Upper lobe of right lung (tissue), 1 donor: ENCODE results near the gene ETV6. TPM values are rescaled to one million over a fixed set of nuclear protein-coding genes. Genes with fewer than 3 reads are reported as not detected.

ENCODE experiments used
- ATAC-seq: fragments of 200-7000 bp; cut with Tn5 transposase; one replicate; pipeline ENCODE4 v1.9.1; 2020; ENCODE audit warnings: mild to moderate bottlenecking, moderate library complexity
- DNase-seq: peaks from one replicate; pipeline ENCODE4 v3.0.0-alpha.2; 2020
- H3K27ac ChIP-seq: fragments of 200-600 bp; one replicate; pipeline ENCODE4 v1.8.0; 2022
- H3K27me3 ChIP-seq: fragments of 200-600 bp; one replicate; pipeline ENCODE4 v1.8.0; 2022; ENCODE audit warnings: mild to moderate bottlenecking
- H3K36me3 ChIP-seq: fragments of 200-600 bp; one replicate; pipeline ENCODE4 v1.8.0; 2022
- H3K4me1 ChIP-seq: fragments of 200-600 bp; one replicate; pipeline ENCODE4 v1.8.0; 2022
- H3K4me3 ChIP-seq: fragments of 200-600 bp; one replicate; pipeline ENCODE4 v1.8.0; 2022; ENCODE audit warnings: mild to moderate bottlenecking
- H3K9me3 ChIP-seq: fragments of 200-600 bp; one replicate; pipeline ENCODE4 v1.8.0; 2022
- CTCF ChIP-seq: fragments of 200-600 bp; IDR thresholded peaks from one replicate; pipeline ENCODE4 v1.8.0; 2022; ENCODE audit warnings: antibody characterized with exemption
- intact Hi-C: fragments of 100-400 bp; cut with DNase I; formaldehyde crosslinking; loops from one replicate; pipeline ENCODE4 v1.11.0; 2022
- total RNA-seq: library from RNA; stranded (reverse); fragmentation: NEBNext Ultra II Directional; extraction: Animal tissue kit (Norgen Biotek cat#: 25700); gene quantifications from one replicate; pipeline ENCODE4 v1.2.1, GENCODE V29; 2021
- donor health status: DM: no; HTN: yes; CAD: no; lungs with severe emphysema.

The ETV6 gene
- total RNA-seq, 1 donor from 2014 or later = 45.0 TPM

DNA sequence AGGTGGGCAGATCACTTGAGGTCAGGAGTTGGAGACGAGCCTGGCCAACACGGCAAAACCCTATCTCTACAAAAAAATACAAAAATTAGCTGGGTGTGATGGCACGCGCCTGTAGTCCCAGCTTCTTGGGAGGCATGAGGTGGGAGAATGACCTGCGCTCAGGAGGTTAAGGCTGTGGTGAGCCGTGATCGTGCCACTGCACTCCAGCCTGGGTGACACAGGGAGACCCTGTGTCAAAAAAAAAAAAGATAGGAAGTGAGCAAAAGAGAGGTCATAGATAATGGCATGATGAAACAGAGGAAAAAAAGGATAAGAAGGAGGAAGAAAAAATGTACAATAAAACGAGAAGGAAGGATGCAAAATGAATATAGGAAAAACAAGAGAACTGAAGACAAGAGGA lies 159.5 kb downstream of the ETV6 start:
- H3K4me1 ChIP-seq = peaks cover 34% of the 10 kb centered on the region
- no peak for ATAC-seq
- H3K36me3 ChIP-seq = no peaks in the 10 kb centered on the region

GRCh38 chr12:11810206-11810545 lies 160.7 kb downstream of the ETV6 start:
- no peak for DNase-seq
- intact Hi-C loops = no loop called here
- ATAC-seq = peak; percentile 16
- no peak overlapping the region for H3K4me3 ChIP-seq
- no peaks in the 10 kb centered on the region for H3K9me3 ChIP-seq
- peaks cover 42% of the 10 kb centered on the region for H3K4me1 ChIP-seq
- no peaks in the 10 kb centered on the region for H3K27me3 ChIP-seq
- H3K27ac ChIP-seq = no peak overlapping the region
- H3K36me3 ChIP-seq = no peaks in the 10 kb centered on the region
- TF ChIP-seq CTCF = no peak

More for the DNA sequence above, 159.5 kb downstream of the ETV6 start:
- Histone ChIP-seq H3K27ac (no peak overlapping the region), H3K9me3 (no peaks in the 10 kb centered on the region), H3K4me3 (no peak overlapping the region), H3K27me3 (no peaks in the 10 kb centered on the region)
- intact Hi-C loops = no loop called here
- DNase-seq = no peak
- TF ChIP-seq CTCF = no peak

DNA sequence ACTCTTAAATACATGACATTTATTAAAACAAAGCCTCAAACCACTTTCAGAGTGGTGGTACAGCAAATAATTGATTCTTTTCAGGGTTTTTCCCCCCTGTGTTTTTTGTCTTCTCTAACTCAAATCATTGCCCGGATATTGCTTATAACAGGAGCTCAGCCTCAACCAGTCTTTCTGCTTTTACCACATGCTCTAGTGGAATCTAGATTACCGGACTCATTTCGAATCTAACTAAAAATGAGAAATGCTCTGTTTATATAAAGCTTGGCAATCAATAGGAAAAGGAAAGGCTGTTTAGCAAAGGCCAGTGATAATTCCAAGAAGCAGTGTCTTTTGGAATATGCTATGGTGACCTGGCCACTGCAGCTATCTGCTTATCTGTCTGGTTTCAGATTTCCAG lies 161.5 kb downstream of the ETV6 start:
- DNase-seq = no peak
- no peak overlapping the region for H3K4me3 ChIP-seq
- H3K9me3 ChIP-seq = no peaks in the 10 kb centered on the region
- peaks cover 42% of the 10 kb centered on the region for H3K4me1 ChIP-seq
- intact Hi-C loops = no loop called here
- TF ChIP-seq CTCF = no peak
- H3K36me3 ChIP-seq = no peaks in the 10 kb centered on the region
- H3K27me3 ChIP-seq = no peaks in the 10 kb centered on the region
- no peak overlapping the region for H3K27ac ChIP-seq
- ATAC-seq = no peak

GRCh38 chr12:11812241-11812585 lies 162.7 kb downstream of the ETV6 start:
- no peak for TF ChIP-seq CTCF
- no peaks in the 10 kb centered on the region for H3K36me3 ChIP-seq
- H3K4me1 ChIP-seq = peaks cover 42% of the 10 kb centered on the region
- intact Hi-C loops = no loop called here
- H3K27me3 ChIP-seq = no peaks in the 10 kb centered on the region
- no peak overlapping the region for H3K4me3 ChIP-seq
- no peaks in the 10 kb centered on the region for H3K9me3 ChIP-seq
- ATAC-seq = no peak
- DNase-seq = no peak
- peak overlapping the region; percentile 78 for H3K27ac ChIP-seq

DNA sequence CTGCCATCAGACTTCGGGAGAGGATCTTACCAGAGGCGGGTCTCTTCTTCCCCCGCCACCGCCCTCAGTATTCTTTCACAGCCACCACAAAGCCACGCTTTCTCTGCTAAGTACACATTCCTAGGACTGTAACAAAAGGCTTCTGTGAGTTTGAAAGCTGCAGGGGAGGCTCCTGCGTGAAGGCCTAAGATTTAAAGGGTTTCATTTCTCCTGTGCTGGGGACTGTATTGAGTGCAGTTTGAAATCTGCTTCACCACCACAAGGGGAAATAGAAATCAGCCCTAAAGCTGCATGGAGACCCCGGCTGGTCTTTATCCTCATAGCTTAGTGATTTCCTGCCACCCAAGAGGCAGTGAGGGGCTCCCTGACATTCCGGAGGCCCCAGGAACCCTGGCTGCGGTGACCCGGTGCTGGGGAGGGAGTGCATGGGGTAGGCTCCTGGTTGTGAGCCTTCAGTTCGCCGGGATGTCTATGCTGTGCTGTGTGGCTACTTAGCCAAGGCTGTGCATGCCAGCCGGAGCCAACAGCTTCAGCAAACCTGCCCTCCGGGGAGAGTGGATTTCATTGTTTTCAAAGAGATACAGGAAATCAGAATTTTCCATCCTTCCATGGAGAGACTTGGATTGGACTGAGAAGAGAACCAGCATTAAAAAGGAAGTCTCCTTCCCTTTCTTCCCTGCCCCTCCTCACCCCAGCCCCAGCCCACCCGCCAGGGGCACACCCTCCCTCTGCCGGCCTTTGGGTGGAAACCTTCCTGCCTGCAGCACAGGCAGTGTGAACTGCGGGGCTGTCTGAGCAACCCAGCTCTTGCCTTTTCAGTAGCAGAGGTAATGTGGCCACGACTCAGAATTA lies 163.3 kb downstream of the ETV6 start:
- peak; percentile 66 for ATAC-seq
- Histone ChIP-seq H3K27me3 (no peaks in the 10 kb centered on the region), H3K27ac (peak overlapping the region; percentile 78), H3K4me1 (peaks cover 44% of the 10 kb centered on the region), H3K4me3 (peak overlapping the region; percentile 13), H3K36me3 (no peaks in the 10 kb centered on the region), H3K9me3 (no peaks in the 10 kb centered on the region)
- no peak for DNase-seq
- no peak for TF ChIP-seq CTCF
- intact Hi-C loops = no loop called here

GRCh38 chr12:11813438-11813813 lies 164.0 kb downstream of the ETV6 start:
- TF ChIP-seq CTCF = no peak
- ATAC-seq (peak; percentile 38), DNase-seq (no peak)
- Histone ChIP-seq H3K9me3 (no peaks in the 10 kb centered on the region), H3K27ac (peak overlapping the region; percentile 78), H3K4me3 (no peak overlapping the region), H3K4me1 (peaks cover 45% of the 10 kb centered on the region), H3K36me3 (no peaks in the 10 kb centered on the region), H3K27me3 (no peaks in the 10 kb centered on the region)
- intact Hi-C loops = no loop called here
